ENCODE measurements around the gene TRPM1. TPM values are rescaled to one million over a fixed set of nuclear protein-coding genes. Genes with fewer than 3 reads are reported as not detected.

Gene TRPM1
- not detected in 2 replicates for total RNA-seq

DNA sequence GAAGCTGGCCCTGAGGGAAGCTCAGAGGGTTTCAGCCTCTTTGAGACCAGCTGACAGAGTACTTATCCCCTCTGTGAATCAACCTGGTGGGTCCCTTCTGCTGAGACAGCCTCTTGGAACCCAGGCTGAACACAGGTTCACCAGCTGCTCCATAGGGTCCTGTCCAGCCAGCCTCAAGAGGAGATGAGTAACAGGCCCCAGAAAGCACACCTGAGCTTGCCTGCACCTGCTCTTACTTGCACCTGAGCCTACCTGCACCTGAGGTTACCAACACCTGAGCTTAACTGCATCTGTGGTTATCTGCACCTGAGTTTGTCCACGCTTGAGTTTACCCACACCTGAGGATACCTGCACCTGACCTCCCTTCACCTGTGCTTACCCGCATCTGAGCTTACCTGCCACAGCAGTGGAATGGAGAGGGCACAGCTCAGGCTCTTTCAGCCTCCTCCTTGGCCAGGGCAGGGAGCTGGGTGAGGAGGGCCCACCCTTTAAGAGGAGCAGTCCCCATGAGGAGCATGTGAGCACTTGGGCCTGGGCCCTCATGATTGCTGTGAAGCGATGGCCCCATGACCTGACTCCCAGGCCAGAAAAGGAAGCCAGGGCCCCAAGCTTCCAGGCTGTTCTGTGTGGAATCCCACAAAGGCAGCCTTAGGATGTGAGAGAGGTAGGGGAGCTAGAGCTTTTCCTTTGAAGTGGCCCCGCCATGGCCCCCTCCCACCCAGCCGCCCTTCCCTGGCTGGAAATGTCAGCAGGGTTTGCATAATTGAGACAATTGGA, at the start of gene TRPM1:
Gene TRPM1, minus strand, starts transcription at position 464 of the 777 bp plus-strand sequence. CDS start 20,370 bp downstream, outside the sequence.
- Mint-ChIP-seq H3K9me3 (no peaks in the 10 kb centered on the region), H3K4me1 (ENCODE audit: low read depth) (no peaks in the 10 kb centered on the region), H3K27me3 (ENCODE audit: insufficient read depth) (no peaks in the 10 kb centered on the region), H3K4me3 (no peak within 1 kb of the TSS), H3K36me3 (ENCODE audit: low read depth) (no peaks in the 10 kb centered on the region), H3K27ac (no peak within 1 kb of the TSS)
- no peak for DNase-seq (ENCODE audit: low spot score)
- intact Hi-C loops (cut with micrococcal nuclease) = loop anchor here (10.0 kb wide), 1 partner anchor 63 kb away; no protein-coding TSS in a partner anchor

GRCh38 chr15:31150732-31151231, 49.3 kb upstream of the TRPM1 start:
- H3K27ac Mint-ChIP-seq = no peak overlapping the region
- H3K9me3 Mint-ChIP-seq = no peaks in the 10 kb centered on the region
- intact Hi-C loops (cut with micrococcal nuclease) = no loop called here

DNA sequence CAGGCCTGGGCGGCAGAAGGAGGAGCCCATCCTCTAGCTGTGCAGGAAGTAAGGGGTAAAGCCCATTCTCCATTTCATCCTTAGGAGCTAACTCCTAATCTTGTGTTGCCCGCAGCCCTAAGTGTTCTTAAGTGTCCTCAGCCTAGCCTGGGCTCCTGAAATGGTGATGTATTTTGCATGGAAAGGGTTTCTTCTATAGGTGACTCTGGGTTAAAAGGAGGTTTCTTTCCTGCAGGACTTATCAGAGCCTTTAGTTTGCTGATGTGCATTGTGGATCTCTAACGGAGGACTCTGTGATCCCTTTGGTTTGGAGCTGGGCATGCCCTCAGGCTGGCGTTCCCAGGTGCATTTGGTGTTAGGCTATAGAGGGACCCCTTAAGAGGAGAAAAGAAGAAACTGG, 48.5 kb upstream of the TRPM1 start:
- DNase-seq (ENCODE audit: low spot score) = no peak
- Mint-ChIP-seq H3K4me1 (ENCODE audit: low read depth) (no peaks in the 10 kb centered on the region), H3K27ac (no peak overlapping the region), H3K27me3 (ENCODE audit: insufficient read depth) (peaks cover 5% of the 10 kb centered on the region), H3K9me3 (no peaks in the 10 kb centered on the region), H3K36me3 (ENCODE audit: low read depth) (no peaks in the 10 kb centered on the region), H3K4me3 (no peak overlapping the region)
- intact Hi-C loops (cut with micrococcal nuclease) = no loop called here

More at GRCh38 chr15:31150732-31151231, 49.3 kb upstream of the TRPM1 start:
- H3K36me3 Mint-ChIP-seq (ENCODE audit: low read depth) = no peaks in the 10 kb centered on the region
- H3K4me3 Mint-ChIP-seq = no peak overlapping the region
- no peak for DNase-seq (ENCODE audit: low spot score)
- peaks cover 5% of the 10 kb centered on the region for H3K27me3 Mint-ChIP-seq (ENCODE audit: insufficient read depth)
- no peaks in the 10 kb centered on the region for H3K4me1 Mint-ChIP-seq (ENCODE audit: low read depth)

DNA sequence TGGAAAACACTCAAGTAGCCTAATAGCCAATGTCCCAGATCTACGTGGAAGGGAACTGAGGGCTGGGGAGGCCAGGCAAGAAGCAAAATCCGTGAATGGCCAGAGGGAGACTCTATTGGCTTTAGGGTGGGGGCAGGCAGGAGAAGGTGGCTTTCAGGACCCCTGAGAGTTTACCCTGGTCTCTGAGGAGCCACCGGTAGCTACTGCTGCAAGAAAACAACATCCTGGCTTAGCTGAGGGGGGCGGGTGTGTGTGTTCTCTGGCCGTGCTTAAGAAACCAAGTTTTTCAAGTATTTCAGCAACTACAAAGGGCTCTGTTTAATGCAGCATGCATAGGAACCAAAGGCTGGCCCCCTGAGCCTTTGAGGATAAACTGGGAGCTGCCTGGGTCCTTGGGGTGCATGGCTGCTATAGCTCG, 47.6 kb upstream of the TRPM1 start:
- Mint-ChIP-seq H3K27ac (no peak overlapping the region), H3K4me3 (no peak overlapping the region), H3K4me1 (ENCODE audit: low read depth) (no peaks in the 10 kb centered on the region), H3K27me3 (ENCODE audit: insufficient read depth) (peaks cover 5% of the 10 kb centered on the region), H3K9me3 (no peaks in the 10 kb centered on the region), H3K36me3 (ENCODE audit: low read depth) (no peaks in the 10 kb centered on the region)
- no peak for DNase-seq (ENCODE audit: low spot score)
- intact Hi-C loops (cut with micrococcal nuclease) = no loop called here

GRCh38 chr15:31148297-31149087, 47.0 kb upstream of the TRPM1 start:
- no peak for DNase-seq (ENCODE audit: low spot score)
- H3K36me3 Mint-ChIP-seq (ENCODE audit: low read depth) = no peaks in the 10 kb centered on the region
- H3K9me3 Mint-ChIP-seq = no peaks in the 10 kb centered on the region
- no peaks in the 10 kb centered on the region for H3K4me1 Mint-ChIP-seq (ENCODE audit: low read depth)
- peaks cover 5% of the 10 kb centered on the region for H3K27me3 Mint-ChIP-seq (ENCODE audit: insufficient read depth)
- intact Hi-C loops (cut with micrococcal nuclease) = no loop called here
- H3K27ac Mint-ChIP-seq = no peak overlapping the region
- no peak overlapping the region for H3K4me3 Mint-ChIP-seq

- H3K4me3 Mint-ChIP-seq = no peak overlapping the region
- H3K4me1 Mint-ChIP-seq (ENCODE audit: low read depth) = no peaks in the 10 kb centered on the region
- H3K27ac Mint-ChIP-seq = no peak overlapping the region
- intact Hi-C loops (cut with micrococcal nuclease) = no loop called here
- no peaks in the 10 kb centered on the region for H3K36me3 Mint-ChIP-seq (ENCODE audit: low read depth)
- no peak for DNase-seq (ENCODE audit: low spot score)
- H3K27me3 Mint-ChIP-seq (ENCODE audit: insufficient read depth) = peaks cover 5% of the 10 kb centered on the region
- no peaks in the 10 kb centered on the region for H3K9me3 Mint-ChIP-seq
Observed at GRCh38 chr15:31147944-31148296, 46.4 kb upstream of the TRPM1 start.

- no peak for DNase-seq (ENCODE audit: low spot score)
- H3K4me1 Mint-ChIP-seq (ENCODE audit: low read depth) = no peaks in the 10 kb centered on the region
- H3K36me3 Mint-ChIP-seq (ENCODE audit: low read depth) = no peaks in the 10 kb centered on the region
- no peaks in the 10 kb centered on the region for H3K9me3 Mint-ChIP-seq
- peaks cover 5% of the 10 kb centered on the region for H3K27me3 Mint-ChIP-seq (ENCODE audit: insufficient read depth)
- intact Hi-C loops (cut with micrococcal nuclease) = no loop called here
- H3K4me3 Mint-ChIP-seq = no peak overlapping the region
- H3K27ac Mint-ChIP-seq = no peak overlapping the region
Observed at GRCh38 chr15:31147456-31147855, 45.9 kb upstream of the TRPM1 start.

DNA sequence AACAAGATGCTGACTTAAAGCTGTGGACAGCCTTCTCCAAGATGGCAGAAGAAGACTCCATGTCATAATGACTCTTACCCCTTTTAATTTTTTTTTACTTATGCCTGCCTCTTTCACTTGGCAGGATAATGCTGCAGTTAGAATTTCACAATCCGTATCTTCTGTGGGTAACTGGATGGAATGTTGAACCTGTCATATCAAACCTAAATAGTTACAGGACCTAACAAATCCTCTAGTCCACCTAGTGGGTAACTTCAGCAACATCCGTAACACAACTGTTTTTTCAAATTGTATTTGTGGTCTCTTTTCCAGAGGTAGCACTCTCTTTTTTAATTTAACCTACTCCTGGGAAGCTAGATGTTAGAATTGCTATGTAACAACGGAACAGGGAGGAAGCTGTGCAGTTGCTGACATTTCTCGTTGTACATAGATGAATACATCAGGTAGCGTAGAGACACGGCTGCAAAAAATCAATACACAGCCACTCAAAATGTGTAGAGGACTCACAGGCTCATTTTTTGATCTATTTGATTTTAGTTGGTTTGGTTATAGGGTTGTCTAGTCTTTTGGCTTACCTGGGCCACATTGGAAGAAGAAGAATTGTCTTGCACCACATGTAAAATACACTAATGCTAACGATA, 43.9 kb upstream of the TRPM1 start:
- intact Hi-C loops (cut with micrococcal nuclease) = no loop called here
- Mint-ChIP-seq H3K36me3 (ENCODE audit: low read depth) (no peaks in the 10 kb centered on the region), H3K27ac (no peak overlapping the region), H3K4me1 (ENCODE audit: low read depth) (no peaks in the 10 kb centered on the region), H3K9me3 (no peaks in the 10 kb centered on the region), H3K27me3 (ENCODE audit: insufficient read depth) (peaks cover 5% of the 10 kb centered on the region), H3K4me3 (no peak overlapping the region)
- no peak for DNase-seq (ENCODE audit: low spot score)

DNA sequence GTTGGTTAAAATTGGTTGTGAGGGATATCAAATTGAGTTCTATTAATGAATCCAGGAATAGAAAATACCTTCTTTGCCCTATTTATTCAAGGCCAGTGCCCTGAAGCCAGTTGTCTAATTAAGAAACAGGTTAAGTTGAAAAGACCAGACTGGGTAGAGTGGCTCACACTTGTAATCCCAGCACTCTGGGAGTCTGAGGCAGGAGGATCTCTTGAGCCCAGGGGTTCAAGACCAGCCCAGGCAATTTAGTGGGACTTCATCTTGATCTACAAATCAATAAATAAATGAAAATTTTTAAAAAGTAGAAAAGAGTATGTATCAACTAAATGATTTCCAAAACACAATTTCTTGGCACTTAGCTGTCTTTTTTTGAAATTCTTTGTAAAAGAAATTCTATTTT, 40.3 kb upstream of the TRPM1 start:
- Mint-ChIP-seq H3K27ac (no peak overlapping the region), H3K4me1 (ENCODE audit: low read depth) (no peaks in the 10 kb centered on the region), H3K27me3 (ENCODE audit: insufficient read depth) (peaks cover under 1% of the 10 kb centered on the region), H3K9me3 (no peaks in the 10 kb centered on the region), H3K4me3 (no peak overlapping the region), H3K36me3 (ENCODE audit: low read depth) (no peaks in the 10 kb centered on the region)
- DNase-seq (ENCODE audit: low spot score) = no peak
- intact Hi-C loops (cut with micrococcal nuclease) = no loop called here

DNA sequence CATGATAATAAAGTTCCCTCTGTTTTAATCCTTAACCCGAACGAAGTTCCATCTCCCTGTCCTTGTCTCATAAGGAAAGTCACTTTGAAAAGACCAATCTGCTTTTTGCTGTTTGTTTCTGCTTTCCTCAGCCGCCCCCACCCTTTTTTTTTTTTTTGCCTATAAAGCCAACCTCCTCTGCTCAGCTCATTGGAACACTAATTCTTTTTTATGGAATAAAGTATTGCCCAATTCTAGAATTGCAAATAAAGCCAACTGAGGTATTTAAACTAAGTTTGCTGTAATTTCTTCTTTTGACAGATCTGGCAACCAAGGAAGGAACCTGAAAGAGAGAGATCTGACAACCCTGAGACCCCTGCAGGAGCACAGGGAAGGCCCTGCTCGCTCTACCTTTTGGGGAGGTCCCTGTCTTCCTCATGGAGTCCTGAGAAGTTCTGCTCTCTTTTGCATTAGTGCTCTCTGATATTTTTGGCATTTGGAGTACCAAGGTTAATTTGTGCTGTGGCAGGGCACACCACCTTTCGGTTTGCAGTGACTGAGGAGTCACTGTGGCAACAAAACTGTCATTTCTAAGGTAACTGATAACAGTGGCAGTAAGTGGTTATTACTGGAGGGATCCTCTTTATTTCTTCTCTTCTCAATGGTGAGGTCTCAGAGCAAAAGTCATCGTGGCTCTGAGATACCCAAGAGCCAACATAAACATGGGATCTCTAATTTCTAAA, 35.2 kb upstream of the TRPM1 start:
- no peaks in the 10 kb centered on the region for H3K4me1 Mint-ChIP-seq (ENCODE audit: low read depth)
- H3K27me3 Mint-ChIP-seq (ENCODE audit: insufficient read depth) = peaks cover 13% of the 10 kb centered on the region
- H3K4me3 Mint-ChIP-seq = no peak overlapping the region
- no peak for DNase-seq (ENCODE audit: low spot score)
- H3K36me3 Mint-ChIP-seq (ENCODE audit: low read depth) = no peaks in the 10 kb centered on the region
- no peak overlapping the region for H3K27ac Mint-ChIP-seq
- no peaks in the 10 kb centered on the region for H3K9me3 Mint-ChIP-seq
- intact Hi-C loops (cut with micrococcal nuclease) = no loop called here

GRCh38 chr15:31136016-31136415, 34.5 kb upstream of the TRPM1 start:
- intact Hi-C loops (cut with micrococcal nuclease) = no loop called here
- no peak overlapping the region for H3K27ac Mint-ChIP-seq
- H3K9me3 Mint-ChIP-seq = no peaks in the 10 kb centered on the region
- H3K36me3 Mint-ChIP-seq (ENCODE audit: low read depth) = no peaks in the 10 kb centered on the region
- no peak overlapping the region for H3K4me3 Mint-ChIP-seq
- no peak for DNase-seq (ENCODE audit: low spot score)
- peaks cover 3% of the 10 kb centered on the region for H3K4me1 Mint-ChIP-seq (ENCODE audit: low read depth)
- H3K27me3 Mint-ChIP-seq (ENCODE audit: insufficient read depth) = peaks cover 18% of the 10 kb centered on the region

- H3K27me3 Mint-ChIP-seq (ENCODE audit: insufficient read depth) = peaks cover 18% of the 10 kb centered on the region
- no peaks in the 10 kb centered on the region for H3K9me3 Mint-ChIP-seq
- intact Hi-C loops (cut with micrococcal nuclease) = no loop called here
Observed at GRCh38 chr15:31135523-31135922, 34.0 kb upstream of the TRPM1 start.

More at GRCh38 chr15:31135523-31135922, 34.0 kb upstream of the TRPM1 start:
- H3K4me1 Mint-ChIP-seq (ENCODE audit: low read depth) = peaks cover 8% of the 10 kb centered on the region
- H3K27ac Mint-ChIP-seq = no peak overlapping the region
- DNase-seq (ENCODE audit: low spot score) = no peak
- H3K4me3 Mint-ChIP-seq = no peak overlapping the region
- no peaks in the 10 kb centered on the region for H3K36me3 Mint-ChIP-seq (ENCODE audit: low read depth)
